ENCODE measurements around the gene HOXC5.

Gene HOXC5

GRCh38 chr12:54049108-54049507 lies 16.3 kb downstream of the HOXC5 start:
- no peak for DNase-seq

- no peak for DNase-seq
These were observed 17.6 kb downstream of the HOXC5 start for GRCh38 chr12:54050482-54050810.

DNA sequence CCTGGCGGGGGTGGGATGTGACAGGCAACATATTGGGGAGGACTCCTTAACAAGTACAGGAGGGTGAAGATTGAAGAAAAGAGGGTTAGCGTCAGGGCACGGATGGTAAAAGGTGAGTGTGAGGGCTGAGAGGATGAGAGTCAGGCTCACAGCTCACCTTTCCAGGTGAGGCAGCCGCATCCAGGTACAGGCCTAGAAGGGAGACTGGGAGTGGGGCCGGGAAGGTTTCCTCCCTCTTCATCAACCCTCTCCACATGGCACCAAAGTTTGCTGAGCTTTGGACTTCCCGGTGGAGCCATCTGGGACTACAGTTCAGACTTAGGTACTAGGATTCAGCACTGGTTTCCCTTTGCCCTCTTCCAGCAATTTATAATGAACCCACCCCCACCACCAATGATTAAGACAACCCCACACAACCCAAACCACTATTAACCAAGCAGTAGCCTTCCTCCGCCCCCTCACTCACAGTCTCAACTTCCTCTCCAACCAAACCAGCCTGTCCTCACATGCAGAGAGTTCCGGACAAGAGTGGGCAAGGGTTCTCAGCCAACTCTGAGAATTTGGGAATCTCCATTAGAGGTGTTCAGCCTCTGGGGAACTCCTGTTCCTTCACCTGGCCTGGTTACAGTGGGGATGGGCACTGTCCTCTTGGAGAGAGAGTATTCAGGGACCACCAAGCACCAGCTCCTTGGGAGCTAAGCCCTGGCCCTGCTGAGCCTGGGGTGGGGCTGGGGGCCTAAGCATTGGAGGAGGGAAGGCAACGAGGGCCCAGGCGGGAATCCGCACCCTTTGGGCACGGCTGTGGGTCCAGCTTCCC lies 18.4 kb downstream of the HOXC5 start:
- no peak for DNase-seq

- no peak for DNase-seq
These were observed 19.1 kb downstream of the HOXC5 start for GRCh38 chr12:54051874-54052437.

DNA sequence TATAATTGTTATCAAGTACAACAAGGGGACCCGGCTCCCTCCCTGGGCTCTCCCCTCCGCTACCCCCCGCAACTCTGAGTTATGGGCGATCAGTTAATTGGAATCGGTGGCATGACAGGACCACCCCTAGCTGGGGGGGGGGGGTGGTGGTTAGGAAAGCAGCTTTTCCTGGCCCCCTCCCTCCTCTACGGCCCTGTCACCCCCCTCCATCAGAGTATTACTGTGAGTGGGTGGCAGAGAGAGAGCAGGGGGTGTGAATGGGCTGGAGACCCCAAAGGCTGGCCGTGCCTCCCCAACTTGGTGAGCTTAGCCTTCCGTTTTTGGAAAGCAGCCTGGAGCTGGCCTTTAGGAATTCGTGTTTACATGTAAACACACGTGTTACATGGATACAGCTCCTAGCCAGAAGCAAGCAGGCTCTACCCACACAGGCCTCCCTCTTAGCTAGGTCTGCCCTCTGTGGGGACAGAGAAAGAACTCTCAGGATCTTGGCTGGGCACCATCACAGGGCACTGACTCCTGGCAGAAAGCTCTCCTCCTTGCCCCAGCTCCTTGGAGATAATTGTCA lies 19.7 kb downstream of the HOXC5 start:
- no peak for DNase-seq

GRCh38 chr12:54053003-54053750 lies 20.3 kb downstream of the HOXC5 start:
- DNase-seq, result no peak

- peak; percentile 69 for DNase-seq
These were observed 21.2 kb downstream of the HOXC5 start, which contains the start of gene HOXC4 for GRCh38 chr12:54053751-54054741. Gene HOXC4 (plus strand): TSS chr12:54053835. CDS start chr12:54053923, 88 bp downstream.

DNA sequence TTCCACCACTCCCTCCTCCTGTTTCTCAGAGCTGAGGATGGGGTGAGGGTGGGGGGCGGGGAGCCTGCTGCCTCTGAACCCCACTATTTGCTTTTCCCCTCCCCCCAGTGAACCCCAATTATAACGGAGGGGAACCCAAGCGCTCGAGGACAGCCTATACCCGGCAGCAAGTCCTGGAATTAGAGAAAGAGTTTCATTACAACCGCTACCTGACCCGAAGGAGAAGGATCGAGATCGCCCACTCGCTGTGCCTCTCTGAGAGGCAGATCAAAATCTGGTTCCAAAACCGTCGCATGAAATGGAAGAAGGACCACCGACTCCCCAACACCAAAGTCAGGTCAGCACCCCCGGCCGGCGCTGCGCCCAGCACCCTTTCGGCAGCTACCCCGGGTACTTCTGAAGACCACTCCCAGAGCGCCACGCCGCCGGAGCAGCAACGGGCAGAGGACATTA lies 21.9 kb downstream of the HOXC5 start:
- no peak for DNase-seq

DNA sequence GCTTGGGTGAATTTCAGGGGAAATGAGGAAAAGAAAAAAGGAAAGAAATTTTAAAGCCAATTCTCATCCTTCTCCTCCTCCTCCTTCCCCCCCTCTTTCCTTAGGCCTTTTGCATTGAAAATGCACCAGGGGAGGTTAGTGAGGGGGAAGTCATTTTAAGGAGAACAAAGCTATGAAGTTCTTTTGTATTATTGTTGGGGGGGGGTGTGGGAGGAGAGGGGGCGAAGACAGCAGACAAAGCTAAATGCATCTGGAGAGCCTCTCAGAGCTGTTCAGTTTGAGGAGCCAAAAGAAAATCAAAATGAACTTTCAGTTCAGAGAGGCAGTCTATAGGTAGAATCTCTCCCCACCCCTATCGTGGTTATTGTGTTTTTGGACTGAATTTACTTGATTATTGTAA lies 22.7 kb downstream of the HOXC5 start:
- no peak for DNase-seq

DNA sequence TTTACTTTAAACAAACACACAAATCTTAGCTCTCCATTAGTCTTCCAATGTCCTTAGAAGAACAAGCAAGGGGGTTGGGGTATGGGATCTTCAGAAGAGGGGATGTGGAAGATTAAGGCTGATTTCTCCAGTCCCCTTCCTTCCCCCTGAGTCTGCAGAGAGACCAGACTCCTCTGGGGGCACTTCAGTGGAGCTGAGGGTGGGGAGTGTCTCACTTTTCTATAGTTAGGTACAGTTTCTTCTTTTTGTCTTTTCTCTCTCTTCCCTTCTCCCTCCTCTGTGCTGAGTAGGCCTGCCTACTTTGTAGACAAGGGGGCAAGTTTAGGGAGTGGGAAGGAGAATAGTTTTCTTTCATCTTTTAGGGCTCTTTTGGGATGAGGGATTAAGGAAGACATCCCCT lies 23.3 kb downstream of the HOXC5 start:
- no peak for DNase-seq

- no peak for DNase-seq
These were observed 25.4 kb downstream of the HOXC5 start for GRCh38 chr12:54058128-54058768.

- DNase-seq, result no peak
These were observed 26.8 kb downstream of the HOXC5 start for GRCh38 chr12:54059668-54060067.

GRCh38 chr12:54060174-54060974 lies 27.5 kb downstream of the HOXC5 start:
- no peak for DNase-seq

DNA sequence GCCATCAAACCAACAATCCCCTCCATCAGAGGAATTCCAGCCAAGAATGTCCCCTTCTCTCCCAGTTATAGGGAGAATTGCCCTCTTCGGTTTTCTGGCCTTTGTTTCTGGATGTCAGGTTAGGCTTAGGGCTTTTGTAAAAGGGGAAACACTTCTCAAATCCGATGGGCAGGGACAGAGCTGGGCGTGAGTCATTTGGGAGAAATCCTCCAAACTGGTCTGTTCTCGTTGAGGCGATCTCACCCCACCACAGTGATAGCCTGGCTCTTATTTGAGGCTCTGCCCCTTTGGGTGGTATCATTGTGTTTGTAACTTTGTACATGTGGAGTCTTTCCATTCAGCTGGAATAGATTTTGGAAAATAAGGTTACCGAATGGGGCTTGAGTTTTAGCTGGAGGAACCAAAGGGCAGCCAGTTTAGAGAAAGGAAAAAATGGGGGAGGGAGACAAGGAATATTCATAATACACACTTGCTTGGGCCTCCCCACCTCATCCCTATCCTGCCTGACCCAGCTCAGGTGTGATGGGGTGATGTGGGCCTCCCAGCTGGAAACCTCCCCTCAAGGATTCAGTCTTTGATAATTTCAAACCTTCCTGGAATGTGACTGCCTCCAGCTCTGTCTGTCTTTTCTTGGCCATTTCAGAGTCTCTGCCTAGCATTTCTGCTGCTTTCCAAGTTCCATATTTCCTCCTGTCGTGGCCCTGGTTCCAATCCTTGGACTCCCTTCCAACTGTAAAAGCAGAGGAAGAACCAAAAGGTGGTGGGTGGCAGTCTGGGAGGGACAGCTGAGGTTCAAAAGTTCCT lies 28.3 kb downstream of the HOXC5 start:
- no peak for DNase-seq

GRCh38 chr12:54065677-54066076 lies 32.8 kb downstream of the HOXC5 start:
- DNase-seq, result no peak

DNA sequence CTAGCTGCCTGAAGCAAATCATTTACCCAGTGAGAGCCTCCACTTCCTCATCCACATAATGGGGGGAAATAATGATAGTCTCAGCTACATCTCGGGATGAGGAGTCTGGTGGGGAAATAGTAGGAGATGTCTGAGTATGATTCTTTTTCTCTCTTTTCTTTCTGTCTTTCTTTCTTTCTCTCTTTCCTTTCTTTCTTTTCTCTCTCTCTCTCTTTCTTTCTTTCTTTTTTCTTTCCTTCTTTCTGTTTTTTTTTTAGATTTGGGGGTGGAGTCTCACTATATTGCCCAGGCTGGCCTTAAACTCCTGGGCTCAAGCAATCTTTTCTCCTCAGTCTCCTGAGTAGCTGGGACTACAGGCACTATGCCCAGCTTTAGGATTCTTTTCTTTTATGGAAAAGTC lies 33.6 kb downstream of the HOXC5 start:
- DNase-seq, result no peak

DNA sequence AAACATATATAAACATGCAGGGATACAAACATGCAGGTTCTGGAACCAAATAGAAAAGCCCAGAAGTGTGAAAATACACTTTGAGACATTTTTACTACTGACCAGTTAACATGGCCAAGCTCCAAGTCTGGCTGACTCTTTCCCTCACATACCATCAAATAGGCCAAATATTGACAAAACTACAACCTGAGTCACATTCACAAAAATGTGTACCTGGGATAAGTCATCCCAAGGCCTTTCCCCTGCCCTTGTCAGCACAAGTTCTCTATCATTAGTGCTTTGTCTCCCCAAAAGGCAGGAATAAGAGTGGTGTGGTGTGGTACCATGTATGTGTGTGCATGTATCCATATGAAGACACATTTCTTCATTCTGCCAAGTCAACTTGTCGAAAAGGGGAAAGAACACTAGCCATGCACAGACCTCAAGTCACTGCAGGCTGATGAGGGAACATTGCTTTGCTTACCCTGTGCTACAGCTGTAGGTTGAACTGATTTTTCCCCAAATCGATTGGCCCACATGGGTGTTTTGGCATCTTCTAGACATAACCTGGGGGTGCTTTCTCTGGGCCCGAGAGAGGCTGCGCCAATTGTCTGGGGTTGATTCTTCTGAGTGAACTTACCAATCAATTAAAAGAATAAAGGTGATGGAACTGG lies 35.7 kb downstream of the HOXC5 start:
- DNase-seq, result no peak

GRCh38 chr12:54071942-54072341 lies 39.1 kb downstream of the HOXC5 start:
- DNase-seq, result no peak

- DNase-seq, result no peak
These were observed 41.5 kb downstream of the HOXC5 start for GRCh38 chr12:54074308-54074707.

- DNase-seq, result no peak
These were observed 42.6 kb downstream of the HOXC5 start for GRCh38 chr12:54075409-54075808.

Measured in NCI-H748 treated with DMSO at 0.1 percent for 48 hours (cell line).